GM18526 (cell line): Measurements from ENCODE around the gene NDST3.

Source experiments
- POLR2A ChIP-seq: IDR thresholded peaks from 3 replicates; pipeline ENCODE4 v1.6.1; 2011; ENCODE audit not compliant: insufficient read length; ENCODE audit errors: extremely low read depth

The NDST3 gene

GRCh38 chr4:118034053-118034785 is at the start of gene NDST3:
NDST3 (plus strand) TSS chr4:118034486; CDS start chr4:118053911, 19,425 bp downstream.
- no peak for TF ChIP-seq POLR2A

- TF ChIP-seq POLR2A = no peak
These were observed 48.0 kb upstream of the NDST3 start for GRCh38 chr4:117986321-117986720.

GRCh38 chr4:117987464-117987863 is 46.8 kb upstream of the NDST3 start:
- TF ChIP-seq POLR2A = no peak

- no peak for TF ChIP-seq POLR2A
These were observed 37.4 kb upstream of the NDST3 start for GRCh38 chr4:117996891-117997290.

- TF ChIP-seq POLR2A = no peak
These were observed 30.2 kb upstream of the NDST3 start for GRCh38 chr4:118004088-118004487.

GRCh38 chr4:118005883-118006282 is 28.4 kb upstream of the NDST3 start:
- TF ChIP-seq POLR2A = no peak

- TF ChIP-seq POLR2A = no peak
These were observed 22.1 kb upstream of the NDST3 start for GRCh38 chr4:118012142-118012541.

- no peak for TF ChIP-seq POLR2A
These were observed 19.5 kb upstream of the NDST3 start for GRCh38 chr4:118014831-118015230.

GRCh38 chr4:118018381-118019145 is 15.7 kb upstream of the NDST3 start:
- no peak for TF ChIP-seq POLR2A

- no peak for TF ChIP-seq POLR2A
These were observed 7.5 kb upstream of the NDST3 start for GRCh38 chr4:118026806-118027205.

- no peak for TF ChIP-seq POLR2A
These were observed 5.1 kb upstream of the NDST3 start for GRCh38 chr4:118029224-118029623.

GRCh38 chr4:118032691-118033090 is 1.6 kb upstream of the NDST3 start:
- TF ChIP-seq POLR2A = no peak

- no peak for TF ChIP-seq POLR2A
These were observed 886 bp upstream of the NDST3 start for GRCh38 chr4:118033148-118034052.

- TF ChIP-seq POLR2A = no peak
These were observed 1.0 kb downstream of the NDST3 start for GRCh38 chr4:118035309-118035708.

- TF ChIP-seq POLR2A = no peak
These were observed 2.0 kb downstream of the NDST3 start for GRCh38 chr4:118036336-118036735.

- no peak for TF ChIP-seq POLR2A
These were observed 3.7 kb downstream of the NDST3 start for GRCh38 chr4:118037955-118038354.

- TF ChIP-seq POLR2A = no peak
These were observed 12.0 kb downstream of the NDST3 start for GRCh38 chr4:118046323-118046722.
